ENCODE measurements around the gene EPHA1. TPM values are rescaled to one million over a fixed set of nuclear protein-coding genes. Genes with fewer than 3 reads are reported as not detected.
"Not testable (repeated sequence)": the region's sequence is repeated elsewhere in the genome, so short reads cannot be mapped to it uniquely, and the experiment has no call there.

Gene EPHA1
- total RNA-seq, 3 donors from 2014 or later (not counting 1 experiment from before 2014, with no cell fraction given): 1.0 to 1.2 TPM; not detected in 1

- H3K4me3 ChIP-seq (ENCODE audit: low read length): no peak overlapping the region
- Mint-ChIP-seq H3K4me1 (peaks cover 0 to 6% of the 10 kb centered on the region in 2 donors), H3K4me3 (no peak overlapping the region), H3K27me3 (ENCODE audit: low read depth in 2 of 2) (peaks cover 38 to 41% of the 10 kb centered on the region in 2 donors), H3K9me3 (no peaks in the 10 kb centered on the region), H3K27ac (no peak overlapping the region), H3K36me3 (no peaks in the 10 kb centered on the region)
- H3K27me3 ChIP-seq (ENCODE audit: control insufficient read depth, insufficient read depth, low read length): peaks cover 5% of the 10 kb centered on the region
- 18% methylated on average over 1 of the region's 3 CpGs for WGBS (ENCODE audit: insufficient coverage)
- DNase-seq: peak in 1 of 2 donors; percentile 78
- H3K27ac ChIP-seq (ENCODE audit: low read length): no peak overlapping the region
- intact Hi-C loops (cut with micrococcal nuclease): loop anchor here (1.0 to 5.0 kb wide), 2 partner anchors 39 to 176 kb away; no protein-coding TSS in a partner anchor
- peak; percentile 57 to 65 (median 65) for ATAC-seq
- TF ChIP-seq CTCF (IDR thresholded peaks at IDR 0.05): peak; percentile 86
- no peaks in the 10 kb centered on the region for H3K9me3 ChIP-seq (ENCODE audit: control insufficient read depth, insufficient read depth, low read length)
- H3K4me1 ChIP-seq (ENCODE audit: control insufficient read depth, insufficient read depth, low read length): no peaks in the 10 kb centered on the region
- H3K36me3 ChIP-seq (ENCODE audit: control insufficient read depth, insufficient read depth, low read length): no peaks in the 10 kb centered on the region
These were observed 8.0 kb upstream of the EPHA1 start for GRCh38 chr7:143416565-143417149.

- Mint-ChIP-seq H3K4me1 (peaks cover 0 to 6% of the 10 kb centered on the region in 2 donors), H3K27me3 (ENCODE audit: low read depth in 2 of 2) (peaks cover 40 to 49% of the 10 kb centered on the region in 2 donors), H3K4me3 (no peak overlapping the region), H3K9me3 (no peaks in the 10 kb centered on the region), H3K27ac (no peak overlapping the region), H3K36me3 (no peaks in the 10 kb centered on the region)
- Histone ChIP-seq H3K9me3 (ENCODE audit: control insufficient read depth, insufficient read depth, low read length) (no peaks in the 10 kb centered on the region), H3K4me3 (ENCODE audit: low read length) (no peak overlapping the region), H3K36me3 (ENCODE audit: control insufficient read depth, insufficient read depth, low read length) (no peaks in the 10 kb centered on the region), H3K27ac (ENCODE audit: low read length) (no peak overlapping the region), H3K4me1 (ENCODE audit: control insufficient read depth, insufficient read depth, low read length) (no peaks in the 10 kb centered on the region), H3K27me3 (ENCODE audit: control insufficient read depth, insufficient read depth, low read length) (peaks cover 8% of the 10 kb centered on the region)
- ATAC-seq (no peak), DNase-seq (no peak)
- TF ChIP-seq CTCF (IDR thresholded peaks at IDR 0.05): no peak
- intact Hi-C loops (cut with micrococcal nuclease): loop anchor here (1.0 to 5.0 kb wide), 2 partner anchors 39 to 176 kb away; no protein-coding TSS in a partner anchor
- WGBS (ENCODE audit: insufficient coverage): 80% methylated on average over 7 of the region's 8 CpGs
These were observed 7.2 kb upstream of the EPHA1 start for GRCh38 chr7:143415742-143416397.

- not testable (repeated sequence) for H3K4me3 ChIP-seq (ENCODE audit: low read length); DNase-seq; H3K27ac ChIP-seq (ENCODE audit: low read length); H3K36me3 ChIP-seq (ENCODE audit: control insufficient read depth, insufficient read depth, low read length); H3K27ac Mint-ChIP-seq; H3K4me1 ChIP-seq (ENCODE audit: control insufficient read depth, insufficient read depth, low read length); ATAC-seq; H3K36me3 Mint-ChIP-seq; H3K9me3 Mint-ChIP-seq; H3K9me3 ChIP-seq (ENCODE audit: control insufficient read depth, insufficient read depth, low read length); H3K4me3 Mint-ChIP-seq; H3K4me1 Mint-ChIP-seq
- intact Hi-C loops (cut with micrococcal nuclease): loop anchor here (5.0 kb wide), 1 partner anchor 38 kb away; no protein-coding TSS in a partner anchor
- peaks cover 45 to 56% of the 10 kb centered on the region in 2 donors for H3K27me3 Mint-ChIP-seq (ENCODE audit: low read depth in 2 of 2)
- peaks cover 12% of the 10 kb centered on the region for H3K27me3 ChIP-seq (ENCODE audit: control insufficient read depth, insufficient read depth, low read length)
- WGBS (ENCODE audit: insufficient coverage): 87% methylated on average over 5 of the region's 7 CpGs
These were observed 6.6 kb upstream of the EPHA1 start for GRCh38 chr7:143415209-143415608.

GRCh38 chr7:143413123-143413522 lies 4.5 kb upstream of the EPHA1 start:
- WGBS (ENCODE audit: insufficient coverage): 90% methylated on average over 8 of the region's 8 CpGs
- Mint-ChIP-seq H3K36me3 (no peaks in the 10 kb centered on the region), H3K9me3 (no peaks in the 10 kb centered on the region), H3K4me3 (no peak overlapping the region), H3K27me3 (ENCODE audit: low read depth in 2 of 2) (peaks cover 50 to 64% of the 10 kb centered on the region in 2 donors), H3K4me1 (peaks cover 20 to 21% of the 10 kb centered on the region in 2 donors), H3K27ac (no peak overlapping the region)
- Histone ChIP-seq H3K27ac (ENCODE audit: low read length) (no peak overlapping the region), H3K36me3 (ENCODE audit: control insufficient read depth, insufficient read depth, low read length) (no peaks in the 10 kb centered on the region), H3K4me3 (ENCODE audit: low read length) (no peak overlapping the region), H3K4me1 (ENCODE audit: control insufficient read depth, insufficient read depth, low read length) (peaks cover 17% of the 10 kb centered on the region), H3K27me3 (ENCODE audit: control insufficient read depth, insufficient read depth, low read length) (peaks cover 23% of the 10 kb centered on the region), H3K9me3 (ENCODE audit: control insufficient read depth, insufficient read depth, low read length) (no peaks in the 10 kb centered on the region)
- ATAC-seq: no peak
- no peak for TF ChIP-seq CTCF (IDR thresholded peaks at IDR 0.05)
- intact Hi-C loops (cut with micrococcal nuclease): no loop called here
- DNase-seq: no peak
